ENCODE data around the gene BAIAP2. TPM values are rescaled to one million over a fixed set of nuclear protein-coding genes. Genes with fewer than 3 reads are reported as not detected.

BAIAP2 gene
- total and polyA plus RNA-seq, 2 of the 13 experiments (the other 11 are each of a cell fraction or from before 2014, with no cell fraction given) = 22.5 to 24.0 TPM

GRCh38 chr17:81083125-81083765, 48.3 kb downstream of the BAIAP2 start (continued):
- TF ChIP-seq GRHL1 (CRISPR knock-in tag; conservative IDR thresholded peaks at IDR 0.05) (no peak), ZNF441 (CRISPR knock-in tag; IDR thresholded peaks at IDR 0.05; ENCODE audit: borderline replicate concordance) (peak; percentile 89), THAP11 (CRISPR knock-in tag; IDR thresholded peaks at IDR 0.05) (peak; percentile 86), KDM2A (CRISPR knock-in tag; IDR thresholded peaks at IDR 0.05; ENCODE audit: borderline replicate concordance, low read depth) (peak; percentile 92), PAXIP1 (CRISPR knock-in tag; conservative IDR thresholded peaks at IDR 0.05) (peak; percentile 96), FOXK2 (IDR thresholded peaks at IDR 0.05) (0 out of 2 replicates have a peak, but pooled peaks have one; percentile 30), BCLAF1 (IDR thresholded peaks at IDR 0.05) (no peak), ZNF879 (CRISPR knock-in tag; IDR thresholded peaks at IDR 0.05) (peak; percentile 95), PCBP1 (IDR thresholded peaks at IDR 0.05; ENCODE audit: borderline replicate concordance, low read depth, low read length) (peak; percentile 74; the same call in 1 of the 2 replicates), DMTF1 (CRISPR knock-in tag; IDR thresholded peaks at IDR 0.05) (no peak), ZBTB7A (CRISPR knock-in tag; IDR thresholded peaks at IDR 0.05) (peak; percentile 93; the same call in 1 of the 2 replicates), KDM4B (CRISPR knock-in tag; IDR thresholded peaks at IDR 0.05) (peak; percentile 82), MIER2 (CRISPR knock-in tag; IDR thresholded peaks at IDR 0.05) (no peak), ZNF431 (CRISPR knock-in tag; IDR thresholded peaks at IDR 0.05; ENCODE audit: borderline replicate concordance, low read depth) (peak; percentile 97)
- TF ChIP-seq, protein P1, sequence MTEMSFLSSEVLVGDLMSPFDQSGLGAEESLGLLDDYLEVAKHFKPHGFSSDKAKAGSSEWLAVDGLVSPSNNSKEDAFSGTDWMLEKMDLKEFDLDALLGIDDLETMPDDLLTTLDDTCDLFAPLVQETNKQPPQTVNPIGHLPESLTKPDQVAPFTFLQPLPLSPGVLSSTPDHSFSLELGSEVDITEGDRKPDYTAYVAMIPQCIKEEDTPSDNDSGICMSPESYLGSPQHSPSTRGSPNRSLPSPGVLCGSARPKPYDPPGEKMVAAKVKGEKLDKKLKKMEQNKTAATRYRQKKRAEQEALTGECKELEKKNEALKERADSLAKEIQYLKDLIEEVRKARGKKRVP (CRISPR knock-in tag; IDR thresholded peaks at IDR 0.05) = peak in 1 of 2 experiments; percentile 72; a peak in 2 of 4 replicates
- TF ChIP-seq, protein P2, sequence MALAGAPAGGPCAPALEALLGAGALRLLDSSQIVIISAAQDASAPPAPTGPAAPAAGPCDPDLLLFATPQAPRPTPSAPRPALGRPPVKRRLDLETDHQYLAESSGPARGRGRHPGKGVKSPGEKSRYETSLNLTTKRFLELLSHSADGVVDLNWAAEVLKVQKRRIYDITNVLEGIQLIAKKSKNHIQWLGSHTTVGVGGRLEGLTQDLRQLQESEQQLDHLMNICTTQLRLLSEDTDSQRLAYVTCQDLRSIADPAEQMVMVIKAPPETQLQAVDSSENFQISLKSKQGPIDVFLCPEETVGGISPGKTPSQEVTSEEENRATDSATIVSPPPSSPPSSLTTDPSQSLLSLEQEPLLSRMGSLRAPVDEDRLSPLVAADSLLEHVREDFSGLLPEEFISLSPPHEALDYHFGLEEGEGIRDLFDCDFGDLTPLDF (CRISPR knock-in tag; IDR thresholded peaks at IDR 0.05) = peak; percentile 82
